ENCODE measurements around the gene PNLDC1. TPM values are rescaled to one million over a fixed set of nuclear protein-coding genes. Genes with fewer than 3 reads are reported as not detected.
A peak's percentile ranks its signal among the peaks of the same experiment; 100 is the strongest.

Gene PNLDC1, protein sequence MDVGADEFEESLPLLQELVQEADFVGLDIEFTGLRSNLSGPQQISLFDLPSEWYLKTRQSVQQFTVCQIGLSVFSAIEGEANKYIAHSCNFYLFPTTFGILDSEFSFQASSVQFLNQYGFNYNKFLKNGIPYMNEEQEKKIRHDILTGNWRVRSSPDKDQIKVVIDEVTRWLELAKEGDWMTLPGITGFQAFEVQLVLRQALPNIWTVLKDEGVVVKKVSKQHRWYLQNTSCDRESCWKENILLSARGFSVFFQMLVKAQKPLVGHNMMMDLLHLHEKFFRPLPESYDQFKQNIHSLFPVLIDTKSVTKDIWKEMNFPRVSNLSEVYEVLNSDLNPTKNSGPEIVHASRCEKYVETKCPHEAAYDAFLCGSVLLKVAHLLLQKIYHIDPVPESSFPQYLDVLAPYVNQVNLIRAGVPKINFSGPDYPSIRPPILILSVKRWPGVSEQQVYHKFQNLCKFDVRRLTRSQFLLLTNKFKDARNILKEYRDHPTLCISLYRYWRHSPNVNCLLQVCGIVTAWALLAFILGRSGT
- not detected for total RNA-seq
- long read RNA-seq = 0 reads

GRCh38 chr6:159800141-159800865, at the start of gene PNLDC1:
Gene PNLDC1, plus strand, starts transcription at chr6:159800276. Its CDS starts 32 bp downstream, at chr6:159800308.
- DNase-seq (ENCODE audit: low spot score) = peak; percentile 88

GRCh38 chr6:159751448-159751847, 48.6 kb upstream of the PNLDC1 start:
- DNase-seq (ENCODE audit: low spot score) = no peak

- no peak for DNase-seq (ENCODE audit: low spot score)
These were observed 46.8 kb upstream of the PNLDC1 start for GRCh38 chr6:159753081-159753872.

DNA sequence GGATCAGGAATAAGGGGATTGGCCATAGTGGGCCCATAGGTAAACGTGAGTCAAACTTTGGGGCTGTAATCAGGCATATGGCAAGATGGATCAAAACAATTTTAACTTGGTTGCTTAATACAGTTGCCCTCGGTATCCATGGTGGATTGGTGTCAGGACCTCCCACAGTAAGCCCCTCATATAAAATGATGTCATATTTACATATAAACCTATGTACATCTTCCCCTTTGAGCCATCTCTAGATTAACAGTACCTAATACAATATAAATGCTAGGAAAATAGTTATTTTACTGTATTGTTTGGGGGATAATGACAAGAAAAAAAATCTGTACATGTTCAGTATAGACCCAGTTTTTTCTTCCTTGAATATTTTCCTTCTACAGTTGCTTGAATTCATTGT, 45.7 kb upstream of the PNLDC1 start:
- DNase-seq (ENCODE audit: low spot score) = no peak

DNA sequence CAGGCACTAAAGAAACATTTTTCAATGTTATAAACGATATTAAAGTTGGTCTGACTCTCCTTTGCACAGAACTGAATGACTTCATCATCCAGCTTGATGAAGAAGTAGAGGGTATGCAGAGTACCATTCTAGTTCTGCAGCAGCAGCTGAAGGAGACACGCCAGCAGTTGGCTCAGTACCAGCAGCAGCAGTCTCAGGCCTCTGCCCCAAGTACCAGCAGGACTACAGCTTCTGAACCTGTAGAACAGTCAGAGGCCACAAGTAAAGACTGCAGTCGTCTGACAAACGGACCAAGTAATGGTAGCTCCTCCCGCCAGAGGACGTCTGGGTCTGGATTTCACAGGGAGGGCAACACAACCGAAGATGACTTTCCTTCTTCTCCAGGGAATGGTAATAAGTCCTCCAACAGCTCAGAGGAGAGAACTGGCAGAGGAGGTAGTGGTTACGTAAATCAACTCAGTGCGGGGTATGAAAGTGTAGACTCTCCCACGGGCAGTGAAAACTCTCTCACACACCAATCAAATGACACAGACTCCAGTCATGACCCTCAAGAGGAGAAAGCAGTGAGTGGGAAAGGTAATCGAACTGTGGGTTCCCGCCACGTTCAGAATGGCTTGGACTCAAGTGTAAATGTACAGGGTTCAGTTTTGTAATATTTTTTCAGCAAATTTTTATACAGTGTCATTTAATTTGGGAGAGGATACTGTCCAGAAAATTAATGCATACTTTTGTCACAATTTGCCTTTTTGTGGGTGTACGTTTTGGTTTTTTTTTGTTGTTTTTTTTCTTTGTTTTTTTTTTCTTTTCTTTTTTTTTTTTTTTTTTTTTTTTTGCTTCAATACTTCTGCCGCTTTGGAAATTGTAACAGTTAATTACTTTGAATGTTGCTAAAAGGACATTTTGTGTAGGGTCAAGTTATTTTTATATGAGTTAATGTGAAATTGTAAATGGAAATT, 44.8 kb upstream of the PNLDC1 start:
- no peak for DNase-seq (ENCODE audit: low spot score)

- no peak for DNase-seq (ENCODE audit: low spot score)
These were observed 43.6 kb upstream of the PNLDC1 start for GRCh38 chr6:159756508-159756907.

- no peak for DNase-seq (ENCODE audit: low spot score)
These were observed 41.8 kb upstream of the PNLDC1 start for GRCh38 chr6:159758031-159759001.

- no peak for DNase-seq (ENCODE audit: low spot score)
These were observed 40.4 kb upstream of the PNLDC1 start for GRCh38 chr6:159759645-159760044.

GRCh38 chr6:159760602-159761057, 39.4 kb upstream of the PNLDC1 start:
- DNase-seq (ENCODE audit: low spot score) = no peak

DNA sequence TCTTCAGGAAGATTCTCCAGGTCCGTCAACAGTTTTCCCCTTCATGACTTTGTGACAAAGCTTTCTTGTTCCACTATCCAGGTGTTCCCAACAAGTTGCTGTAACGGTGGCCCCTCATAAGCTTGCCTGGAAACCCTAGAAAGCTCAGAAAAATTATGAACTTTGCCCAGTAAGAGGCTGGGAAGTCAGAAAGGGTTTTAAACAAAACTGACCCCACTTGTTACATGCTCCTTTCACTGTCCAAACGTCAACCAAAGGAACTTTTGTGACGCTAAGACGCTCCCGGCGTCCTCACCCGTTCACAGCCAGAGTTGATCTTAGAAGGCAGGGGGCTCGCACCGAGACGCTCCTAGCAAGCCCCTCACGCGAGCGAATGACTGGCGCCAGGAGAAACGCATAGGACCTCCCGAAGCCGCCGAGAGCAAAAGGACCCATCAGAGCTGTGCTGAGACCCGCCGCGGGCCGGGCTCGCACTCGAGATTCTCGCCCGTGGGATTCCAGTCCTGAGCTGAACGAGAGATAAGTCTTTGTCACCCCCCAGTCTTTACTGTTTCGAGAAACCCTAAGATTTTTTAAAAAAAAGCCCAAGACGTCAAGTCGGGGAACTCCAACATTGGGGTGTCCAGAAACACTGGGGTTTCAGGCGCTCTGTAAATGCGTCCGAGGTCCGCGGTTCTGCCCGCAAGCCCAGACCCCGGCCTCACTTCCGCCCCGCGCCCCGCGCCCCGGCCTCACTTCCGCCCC, 38.8 kb upstream of the PNLDC1 start:
- DNase-seq (ENCODE audit: low spot score) = no peak

DNA sequence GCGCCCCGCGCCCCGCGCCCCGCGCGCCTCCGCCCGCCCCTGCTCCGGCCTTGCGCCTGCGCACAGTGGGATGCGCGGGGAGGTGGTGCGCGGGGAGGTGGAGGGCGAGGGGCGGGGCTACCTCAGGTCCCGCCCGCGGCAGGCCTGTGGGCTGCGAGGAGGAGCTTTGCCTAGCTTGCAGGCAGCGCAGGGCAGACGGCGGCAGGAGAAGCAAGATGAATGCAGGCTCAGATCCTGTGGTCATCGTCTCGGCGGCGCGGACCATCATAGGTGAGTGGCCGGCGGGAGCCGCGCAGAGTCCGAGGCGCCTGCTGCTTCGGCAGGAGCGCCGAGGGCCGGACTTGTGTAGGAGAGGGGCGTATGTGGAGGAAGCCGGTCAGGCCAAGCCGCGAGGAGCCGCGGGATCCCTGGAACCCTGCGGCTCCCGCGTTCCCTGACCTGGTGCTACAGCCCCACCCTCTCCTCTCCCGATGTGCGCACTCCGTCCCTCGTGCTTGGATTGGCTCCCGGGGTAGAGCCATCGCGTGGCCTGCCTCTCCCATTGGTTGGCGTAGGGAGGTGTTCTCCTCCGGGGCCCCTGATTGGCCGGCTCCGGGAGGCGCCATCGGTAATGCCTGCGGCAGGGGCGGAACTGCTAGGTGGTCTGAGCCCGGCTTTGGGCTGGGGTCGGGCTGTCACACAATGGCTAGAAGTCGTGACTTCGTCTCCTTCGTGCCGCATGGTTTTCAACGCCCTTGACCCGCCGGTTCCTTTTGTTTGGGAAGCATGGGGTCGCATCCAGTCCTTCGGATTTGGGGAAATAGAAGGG, 38.0 kb upstream of the PNLDC1 start, which contains the start of gene ACAT2:
Gene ACAT2 (plus strand): TSS at position 173 of the 808 bp plus-strand sequence. CDS start 43 bp downstream, at position 216.
- DNase-seq (ENCODE audit: low spot score) = peak; percentile 98

DNA sequence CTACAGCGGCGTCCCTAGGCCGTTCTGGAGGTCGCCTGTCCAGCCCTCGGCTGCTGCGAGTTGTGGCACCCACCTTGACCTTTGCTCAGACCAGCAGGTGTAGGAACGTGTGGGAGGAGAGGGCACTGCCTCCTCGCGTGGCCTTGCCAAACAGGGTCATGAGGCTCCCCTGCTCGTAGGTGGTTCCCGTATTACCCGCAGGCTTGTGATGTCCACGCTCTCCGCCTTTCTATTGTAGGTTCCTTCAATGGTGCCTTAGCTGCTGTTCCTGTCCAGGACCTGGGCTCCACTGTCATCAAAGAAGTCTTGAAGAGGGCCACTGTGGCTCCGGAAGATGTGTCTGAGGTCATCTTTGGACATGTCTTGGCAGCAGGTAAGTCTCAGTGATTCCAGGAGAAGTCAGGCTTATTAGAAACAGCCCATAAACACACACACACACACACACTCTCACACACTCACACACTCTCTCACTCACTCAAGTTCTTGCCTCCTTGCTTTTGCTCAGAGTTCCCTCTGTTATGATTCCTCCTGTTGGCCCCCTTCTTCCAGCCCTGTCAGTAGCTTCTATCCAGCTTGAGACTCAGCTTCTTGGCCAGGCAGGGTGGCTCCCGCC, 37.3 kb upstream of the PNLDC1 start:
- DNase-seq (ENCODE audit: low spot score) = no peak

- DNase-seq (ENCODE audit: low spot score) = no peak
These were observed 33.2 kb upstream of the PNLDC1 start for GRCh38 chr6:159766906-159767305.

GRCh38 chr6:159769470-159769869, 30.6 kb upstream of the PNLDC1 start:
- DNase-seq (ENCODE audit: low spot score) = no peak

GRCh38 chr6:159772196-159772595, 27.9 kb upstream of the PNLDC1 start:
- no peak for DNase-seq (ENCODE audit: low spot score)

DNA sequence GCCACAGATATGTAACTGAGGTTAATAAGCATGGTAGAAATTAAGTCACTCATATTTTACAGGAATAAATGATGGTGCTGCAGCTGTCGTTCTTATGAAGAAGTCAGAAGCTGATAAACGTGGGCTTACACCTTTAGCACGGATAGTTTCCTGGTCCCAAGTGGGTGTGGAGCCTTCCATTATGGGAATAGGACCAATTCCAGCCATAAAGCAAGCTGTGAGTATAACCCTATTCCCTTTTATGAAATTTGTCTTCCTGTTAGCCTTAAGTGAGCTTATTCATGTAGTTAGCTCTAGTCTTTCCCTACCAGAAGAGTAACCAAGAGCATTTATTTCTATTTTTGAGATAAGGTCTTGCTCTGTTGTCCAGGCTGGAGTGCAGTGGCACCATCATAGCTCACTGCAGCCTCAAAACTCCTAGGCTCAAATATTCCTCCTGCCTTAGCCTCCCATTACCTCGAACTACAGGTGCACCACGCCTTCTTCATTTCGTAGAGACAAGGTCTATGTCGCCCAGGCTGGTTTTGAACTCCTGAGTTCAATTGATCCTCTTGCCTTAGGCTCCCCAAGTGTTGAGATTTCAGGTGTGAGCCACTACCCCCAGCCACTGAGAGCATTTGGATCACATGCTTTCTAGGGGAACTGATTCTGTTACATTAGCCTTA, 22.7 kb upstream of the PNLDC1 start:
- no peak for DNase-seq (ENCODE audit: low spot score)

All from mesenteric fat pad (tissue), 1 donor.